Mammary epithelial cell (primary cell): ENCODE results near the gene CFAP161.

ENCODE experiments used
- CTCF ChIP-seq, 2 donors: IDR thresholded peaks in 1 of 2; conservative IDR thresholded peaks in 1 of 2; 2 replicates each; pipeline ENCODE4 v1.5.1; 2011 to 2012; ENCODE audit warnings: inconsistent platforms in 2 of 2, low read length in 2 of 2, mild to moderate bottlenecking in 2 of 2, control low read depth in 1 of 2, low read depth in 1 of 2; ENCODE audit not compliant: insufficient read depth in 1 of 2; ENCODE audit errors: extremely low read depth in 1 of 2
- EZH2 ChIP-seq: IDR thresholded peaks from 2 replicates; pipeline ENCODE4 v1.6.1; 2012; ENCODE audit warnings: low read length, inconsistent platforms, borderline replicate concordance

- TF ChIP-seq CTCF (conservative IDR thresholded peaks at IDR 0.05 in 1 of 2, IDR thresholded peaks at IDR 0.05 in 1 of 2; ENCODE audit: extremely low read depth in 1 of 2, insufficient read depth in 1 of 2, low read depth in 1 of 2, low read length in 2 of 2): no peak
- no peak for TF ChIP-seq EZH2
Measured at GRCh38 chr15:81170511-81170910, 36.4 kb downstream of the CFAP161 start.
